ENCODE measurements around the gene NDUFA5.
"Not testable (repeated sequence)": the region's sequence is repeated elsewhere in the genome, so short reads cannot be mapped to it uniquely, and the experiment has no call there.

The NDUFA5 gene

DNA sequence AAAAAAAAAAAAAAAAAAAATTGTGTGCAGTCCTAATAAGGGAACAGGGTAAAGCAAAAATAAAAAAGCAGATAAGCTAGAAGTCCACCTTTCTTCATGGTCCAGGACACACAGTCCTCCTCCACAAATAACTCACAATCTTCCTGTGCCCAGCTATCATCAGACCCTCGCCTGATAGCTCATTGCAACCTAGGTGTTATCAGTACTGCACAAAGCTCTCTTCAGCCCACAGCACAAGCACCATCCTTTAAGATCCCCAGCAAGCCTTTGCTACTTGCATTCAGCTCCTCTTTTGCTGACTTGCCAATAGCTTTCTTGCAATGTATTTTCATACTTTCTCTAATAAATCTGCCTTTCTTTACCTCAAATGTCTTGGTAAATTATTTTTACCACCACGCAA lies 5.0 kb downstream of the NDUFA5 start:
- DNase-seq (ENCODE audit: low read depth, low spot score): no peak
- Histone ChIP-seq H3K36me3 (ENCODE audit: insufficient read depth, low read length) (peaks cover 78% of the 10 kb centered on the region), H3K4me3 (no peak overlapping the region), H3K9me3 (ENCODE audit: low read depth, low read length) (no peaks in the 10 kb centered on the region), H3K27ac (no peak overlapping the region), H3K9ac (ENCODE audit: insufficient read length) (no peak overlapping the region)
- TF ChIP-seq POLR2AphosphoS5 (IDR thresholded peaks at IDR 0.05; ENCODE audit: borderline replicate concordance, low read depth, low read length) (no peak), EZH2 (IDR thresholded peaks at IDR 0.05) (no peak), FOXP2 (optimal IDR thresholded peaks at IDR 0.05; ENCODE audit: control extremely low read depth, extremely low read length, insufficient read depth) (no peak)

DNA sequence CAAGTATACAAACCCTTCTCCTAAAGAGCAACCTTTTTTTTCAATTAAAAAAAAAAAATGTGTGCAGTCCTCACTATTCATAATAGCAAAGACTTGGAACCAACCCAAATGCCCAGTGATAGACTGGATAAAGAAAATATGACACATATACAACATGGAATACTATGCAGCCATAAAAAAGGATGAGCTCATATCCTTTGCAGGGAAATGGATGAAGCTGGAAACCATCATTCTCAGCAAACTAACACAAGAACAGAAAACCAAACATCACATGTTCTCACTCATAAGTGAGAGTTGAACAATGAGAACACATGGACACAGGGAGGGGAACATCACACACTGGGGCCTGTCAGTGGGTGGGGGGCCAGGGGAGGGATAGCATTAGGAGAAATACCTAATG lies 5.5 kb downstream of the NDUFA5 start:
- H3K27ac ChIP-seq; H3K9me3 ChIP-seq (ENCODE audit: low read depth, low read length); H3K4me3 ChIP-seq; DNase-seq (ENCODE audit: low read depth, low spot score); H3K9ac ChIP-seq (ENCODE audit: insufficient read length): not testable (repeated sequence)
- H3K36me3 ChIP-seq (ENCODE audit: insufficient read depth, low read length): peaks cover 83% of the 10 kb centered on the region

DNA sequence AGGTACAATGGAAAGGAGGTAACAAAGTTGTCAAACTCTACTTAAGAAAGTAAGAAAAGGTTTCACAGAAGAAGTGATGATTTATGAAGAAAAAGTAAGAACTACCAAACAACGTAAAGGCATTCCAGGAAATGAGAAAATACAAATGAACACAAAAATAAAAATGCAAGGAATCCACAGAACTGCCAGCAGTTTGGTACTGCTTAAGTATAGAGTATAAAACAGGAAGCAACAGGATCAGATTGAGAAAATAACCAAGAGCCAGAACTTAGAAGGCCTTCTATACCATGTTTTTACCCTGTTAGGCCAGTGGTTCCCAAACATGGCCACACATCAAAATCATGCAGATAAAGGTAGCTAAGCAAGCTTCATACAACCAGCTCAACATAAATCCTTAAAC lies 9.2 kb downstream of the NDUFA5 start:
- H3K4me3 ChIP-seq: no peak overlapping the region
- no peak for DNase-seq (ENCODE audit: low read depth, low spot score)
- no peaks in the 10 kb centered on the region for H3K9me3 ChIP-seq (ENCODE audit: low read depth, low read length)
- H3K36me3 ChIP-seq (ENCODE audit: insufficient read depth, low read length): peaks cover 70% of the 10 kb centered on the region
- no peak for TF ChIP-seq EZH2 (IDR thresholded peaks at IDR 0.05)
- no peak for TF ChIP-seq POLR2AphosphoS5 (IDR thresholded peaks at IDR 0.05; ENCODE audit: borderline replicate concordance, low read depth, low read length)
- 0 out of 2 replicates have a peak overlapping the region, but pooled peaks have one; percentile 35 for H3K27ac ChIP-seq
- no peak overlapping the region for H3K9ac ChIP-seq (ENCODE audit: insufficient read length)

GRCh38 chr7:123539871-123540270 lies 17.7 kb downstream of the NDUFA5 start:
- H3K9me3 ChIP-seq (ENCODE audit: low read depth, low read length): no peaks in the 10 kb centered on the region
- H3K36me3 ChIP-seq (ENCODE audit: insufficient read depth, low read length): peaks cover 25% of the 10 kb centered on the region
- H3K4me3 ChIP-seq: no peak overlapping the region
- TF ChIP-seq EZH2 (IDR thresholded peaks at IDR 0.05): no peak
- no peak overlapping the region for H3K9ac ChIP-seq (ENCODE audit: insufficient read length)
- no peak overlapping the region for H3K27ac ChIP-seq
- DNase-seq (ENCODE audit: low read depth, low spot score): no peak

- H3K27ac ChIP-seq: peak overlapping the region; percentile 78; the same call in 1 of the 2 replicates
- no peak overlapping the region for H3K4me3 ChIP-seq
- no peaks in the 10 kb centered on the region for H3K9me3 ChIP-seq (ENCODE audit: low read depth, low read length)
- DNase-seq (ENCODE audit: low read depth, low spot score): no peak
- H3K9ac ChIP-seq (ENCODE audit: insufficient read length): no peak overlapping the region
- peaks cover 23% of the 10 kb centered on the region for H3K36me3 ChIP-seq (ENCODE audit: insufficient read depth, low read length)
- TF ChIP-seq POLR2AphosphoS5 (IDR thresholded peaks at IDR 0.05; ENCODE audit: borderline replicate concordance, low read depth, low read length) (no peak), EZH2 (IDR thresholded peaks at IDR 0.05) (no peak), FOXP2 (optimal IDR thresholded peaks at IDR 0.05; ENCODE audit: control extremely low read depth, extremely low read length, insufficient read depth) (no peak)
Measured at GRCh38 chr7:123538897-123539296, 18.7 kb downstream of the NDUFA5 start.

DNA sequence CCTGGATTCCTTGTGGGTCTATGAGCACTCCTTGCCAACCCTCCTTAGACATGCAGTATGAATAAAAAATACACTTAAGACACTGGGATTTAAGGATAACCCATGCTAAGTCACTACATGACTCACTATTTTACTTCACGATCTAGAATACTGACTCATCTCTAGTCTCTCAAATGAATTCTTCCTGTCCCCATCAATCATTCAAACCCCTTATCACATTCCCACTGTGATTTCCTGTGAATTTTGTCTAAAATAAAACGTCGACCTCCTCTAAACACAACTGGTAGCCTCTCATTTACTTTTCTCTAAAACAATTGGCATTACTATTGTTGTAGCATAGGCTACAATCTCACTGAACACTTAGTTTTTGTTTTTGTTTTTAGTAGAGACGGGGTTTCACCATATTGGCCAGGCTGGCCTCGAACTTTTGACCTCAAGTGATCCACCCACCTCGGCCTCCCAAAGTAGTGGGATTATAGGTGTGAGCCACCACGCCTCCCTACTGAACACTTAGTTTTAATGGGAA lies 19.4 kb downstream of the NDUFA5 start:
- no peak overlapping the region for H3K4me3 ChIP-seq
- TF ChIP-seq FOXP2 (optimal IDR thresholded peaks at IDR 0.05; ENCODE audit: control extremely low read depth, extremely low read length, insufficient read depth) (no peak), EZH2 (IDR thresholded peaks at IDR 0.05) (no peak), POLR2AphosphoS5 (IDR thresholded peaks at IDR 0.05; ENCODE audit: borderline replicate concordance, low read depth, low read length) (no peak)
- H3K9me3 ChIP-seq (ENCODE audit: low read depth, low read length): no peaks in the 10 kb centered on the region
- H3K36me3 ChIP-seq (ENCODE audit: insufficient read depth, low read length): peaks cover 17% of the 10 kb centered on the region
- H3K9ac ChIP-seq (ENCODE audit: insufficient read length): peak overlapping the region; percentile 1
- DNase-seq (ENCODE audit: low read depth, low spot score): no peak
- H3K27ac ChIP-seq: peak overlapping the region; percentile 78

GRCh38 chr7:123537026-123537642 lies 20.5 kb downstream of the NDUFA5 start:
- peak overlapping the region; percentile 88 for H3K27ac ChIP-seq
- H3K36me3 ChIP-seq (ENCODE audit: insufficient read depth, low read length): peaks cover 6% of the 10 kb centered on the region
- no peak for DNase-seq (ENCODE audit: low read depth, low spot score)
- H3K9me3 ChIP-seq (ENCODE audit: low read depth, low read length): no peaks in the 10 kb centered on the region
- H3K4me3 ChIP-seq: peak overlapping the region; percentile 49
- TF ChIP-seq POLR2AphosphoS5 (IDR thresholded peaks at IDR 0.05; ENCODE audit: borderline replicate concordance, low read depth, low read length) (no peak), EZH2 (IDR thresholded peaks at IDR 0.05) (no peak), FOXP2 (optimal IDR thresholded peaks at IDR 0.05; ENCODE audit: control extremely low read depth, extremely low read length, insufficient read depth) (no peak)
- peak overlapping the region; percentile 47 for H3K9ac ChIP-seq (ENCODE audit: insufficient read length)

DNA sequence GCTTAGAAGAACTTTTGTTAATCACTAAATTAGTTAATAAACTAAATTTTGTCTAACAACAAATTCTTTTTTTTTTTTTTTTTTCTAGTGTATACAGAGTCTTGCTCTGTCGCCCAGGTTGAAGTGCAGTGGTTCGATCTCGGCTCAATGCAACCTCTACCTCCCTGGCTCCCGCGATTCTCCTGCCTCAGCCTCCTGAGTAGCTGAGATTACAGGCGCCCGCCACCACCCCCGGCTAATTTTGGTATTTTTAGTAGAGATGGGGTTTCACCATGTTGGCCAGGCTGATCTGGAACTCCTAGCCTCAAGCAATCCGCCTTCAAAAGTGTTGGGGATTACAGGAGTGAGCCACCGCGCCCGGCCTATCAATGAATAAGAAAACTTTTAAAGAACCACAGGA lies 22.1 kb downstream of the NDUFA5 start:
- Histone ChIP-seq H3K27ac (peak overlapping the region; percentile 59), H3K9me3 (ENCODE audit: low read depth, low read length) (no peaks in the 10 kb centered on the region), H3K36me3 (ENCODE audit: insufficient read depth, low read length) (no peaks in the 10 kb centered on the region), H3K4me3 (peak overlapping the region; percentile 88), H3K9ac (ENCODE audit: insufficient read length) (peak overlapping the region; percentile 34)
- no peak for TF ChIP-seq POLR2AphosphoS5 (IDR thresholded peaks at IDR 0.05; ENCODE audit: borderline replicate concordance, low read depth, low read length)
- DNase-seq (ENCODE audit: low read depth, low spot score): no peak
